ENCODE results near the gene MRGPRE. TPM values are rescaled to one million over a fixed set of nuclear protein-coding genes. Genes with fewer than 3 reads are reported as not detected.
A peak's percentile ranks its signal among the peaks of the same experiment; 100 is the strongest.
"Not testable (repeated sequence)": the region's sequence is repeated elsewhere in the genome, so short reads cannot be mapped to it uniquely, and the experiment has no call there.

Gene MRGPRE, protein sequence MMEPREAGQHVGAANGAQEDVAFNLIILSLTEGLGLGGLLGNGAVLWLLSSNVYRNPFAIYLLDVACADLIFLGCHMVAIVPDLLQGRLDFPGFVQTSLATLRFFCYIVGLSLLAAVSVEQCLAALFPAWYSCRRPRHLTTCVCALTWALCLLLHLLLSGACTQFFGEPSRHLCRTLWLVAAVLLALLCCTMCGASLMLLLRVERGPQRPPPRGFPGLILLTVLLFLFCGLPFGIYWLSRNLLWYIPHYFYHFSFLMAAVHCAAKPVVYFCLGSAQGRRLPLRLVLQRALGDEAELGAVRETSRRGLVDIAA
- not detected for polyA plus RNA-seq (ENCODE audit: insufficient read length)

DNA sequence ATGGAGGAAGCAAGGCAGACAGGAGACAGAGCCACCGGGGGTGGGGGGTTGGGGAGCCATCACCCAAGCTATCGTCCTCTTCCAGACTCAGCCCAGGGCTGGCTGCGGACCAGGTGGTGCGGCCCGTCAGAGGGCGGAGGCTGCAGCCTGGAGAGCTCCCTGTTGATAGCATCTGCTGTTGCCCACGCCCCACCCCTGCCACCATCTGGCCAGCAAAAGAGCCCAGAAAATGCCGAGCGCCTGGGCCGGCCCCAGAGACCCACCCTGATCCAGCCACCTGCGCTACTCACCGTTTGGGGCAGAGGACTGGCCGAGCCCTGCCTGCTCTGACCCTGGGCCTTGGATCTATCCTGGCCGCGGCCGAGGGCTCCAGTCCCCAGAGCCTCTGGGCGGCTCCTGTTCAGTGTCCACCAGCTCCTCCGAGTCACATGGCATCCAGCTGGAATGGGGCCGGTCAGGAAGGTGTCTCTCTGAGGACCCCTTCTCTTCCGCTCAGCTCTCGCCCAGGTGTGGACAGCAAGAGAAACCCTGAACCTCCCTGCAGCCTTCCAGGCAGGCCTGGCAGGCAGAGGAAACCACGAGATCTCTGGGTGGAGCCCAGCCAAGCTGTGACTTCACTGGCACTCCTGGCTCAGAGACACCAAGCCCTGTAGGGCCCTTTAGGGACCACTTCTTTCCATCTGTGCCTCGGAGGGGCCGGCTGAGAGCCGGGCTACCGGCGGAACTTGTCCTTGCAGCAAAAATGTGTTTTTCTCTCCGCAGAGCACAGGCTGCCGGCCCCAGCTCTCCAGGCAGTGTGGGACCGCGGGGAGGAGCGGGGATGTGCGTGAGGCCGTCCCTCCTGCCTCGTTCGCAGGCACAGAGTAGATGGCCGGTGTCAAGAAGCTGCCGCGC, at the start of gene MRGPRE:
Gene MRGPRE, minus strand, starts transcription at position 567 of the 894 bp plus-strand sequence. CDS start 3,618 bp downstream, outside the sequence.
- peak; percentile 22 for DNase-seq

DNA sequence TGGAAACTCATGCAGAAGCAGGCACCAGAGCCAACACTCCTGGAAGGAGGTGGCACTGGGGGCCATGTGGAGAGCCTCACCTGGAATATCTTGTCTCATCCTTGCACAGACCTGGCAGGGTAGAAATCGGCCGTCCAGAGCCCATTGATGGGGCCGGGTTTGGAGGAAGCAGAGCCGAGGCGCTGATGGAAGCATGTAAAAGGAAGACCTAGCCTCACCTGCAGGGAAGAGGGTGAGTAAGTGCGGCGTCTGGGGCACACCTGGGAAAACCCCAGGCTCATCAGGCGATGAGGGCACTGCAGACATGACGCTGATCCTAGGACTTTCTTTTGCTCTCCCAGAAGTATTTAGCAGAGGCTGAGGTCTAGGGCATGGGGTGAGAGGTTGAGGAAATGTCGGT, 48.9 kb upstream of the MRGPRE start:
- not testable (repeated sequence) for DNase-seq

DNA sequence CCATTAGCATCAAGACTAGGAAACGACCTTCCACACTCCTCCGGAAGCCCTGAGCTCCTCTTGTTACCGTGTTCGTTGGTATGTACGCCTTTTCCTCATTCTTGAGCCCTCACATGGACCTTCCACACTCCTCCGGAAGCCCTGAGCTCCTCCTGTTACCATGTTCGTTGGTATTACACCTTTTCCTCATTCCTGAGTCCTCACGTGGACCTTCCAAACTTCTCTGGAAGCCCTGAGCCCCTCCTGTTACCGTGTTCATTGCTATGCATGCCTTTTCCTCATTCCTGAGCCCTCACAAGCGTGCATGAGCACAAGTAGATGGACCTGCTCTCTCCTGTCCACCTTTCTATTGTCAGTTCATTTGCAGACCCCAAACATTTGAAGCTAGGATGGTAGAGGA, 48.4 kb upstream of the MRGPRE start:
- not testable (repeated sequence) for DNase-seq

DNA sequence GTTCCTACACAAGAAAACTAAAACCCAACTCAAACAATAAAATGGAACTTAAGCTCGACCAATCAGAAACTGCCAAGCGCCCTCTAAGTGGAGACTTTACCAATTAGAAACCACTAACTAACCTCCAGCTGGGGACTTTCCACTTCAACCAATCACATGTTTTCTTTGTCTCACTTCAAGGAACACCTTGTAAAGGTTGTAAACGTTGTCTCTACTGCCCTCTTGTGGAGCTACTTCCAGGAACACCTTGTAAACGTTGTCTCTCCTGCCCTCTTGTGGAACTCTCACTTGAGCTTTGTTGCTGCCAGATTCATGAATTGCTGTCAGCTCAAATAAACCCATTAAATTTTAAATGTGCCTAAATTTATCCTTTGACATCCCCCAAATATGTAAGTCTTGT, 46.7 kb upstream of the MRGPRE start:
- not testable (repeated sequence) for DNase-seq

DNA sequence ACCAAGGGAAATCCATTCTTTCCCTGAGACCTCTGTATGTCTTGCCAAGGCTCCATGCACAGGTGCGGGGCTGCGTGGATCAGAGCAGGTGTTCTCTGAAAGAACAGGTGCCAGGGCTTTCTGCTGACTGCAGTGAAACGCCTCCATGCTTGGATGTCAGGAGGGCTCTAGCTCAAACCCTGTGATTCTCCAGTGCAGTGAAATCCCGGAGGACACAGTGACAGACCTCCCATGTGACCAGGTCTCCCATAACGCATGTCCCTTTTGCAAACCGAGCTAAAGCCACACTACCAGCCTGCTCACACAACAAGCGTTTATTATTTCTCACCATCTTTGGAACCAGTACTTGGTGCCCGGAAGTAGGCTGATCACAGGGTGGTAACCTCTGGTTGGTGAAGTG, 41.4 kb upstream of the MRGPRE start:
- not testable (repeated sequence) for DNase-seq

DNA sequence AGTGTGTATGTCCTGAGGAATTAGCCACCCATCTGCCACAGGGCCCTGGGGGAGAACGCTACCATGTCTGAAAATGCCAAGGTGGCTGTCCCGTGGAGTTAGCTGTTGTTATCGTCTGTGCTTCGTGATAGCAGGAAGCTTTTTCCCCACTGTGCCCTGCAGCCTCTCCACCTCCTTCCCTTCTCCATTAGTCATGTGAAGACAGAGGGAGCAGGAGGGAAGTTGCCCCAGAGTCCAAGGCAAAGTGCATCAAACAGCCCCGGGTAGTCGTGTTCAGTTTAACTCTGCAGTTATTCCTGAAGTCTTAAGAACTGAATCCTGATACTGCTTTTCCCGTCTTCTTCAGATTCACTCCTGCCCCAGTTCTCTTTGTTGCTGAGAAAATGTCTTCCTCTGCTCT, 30.3 kb upstream of the MRGPRE start:
- DNase-seq: not testable (repeated sequence)

DNA sequence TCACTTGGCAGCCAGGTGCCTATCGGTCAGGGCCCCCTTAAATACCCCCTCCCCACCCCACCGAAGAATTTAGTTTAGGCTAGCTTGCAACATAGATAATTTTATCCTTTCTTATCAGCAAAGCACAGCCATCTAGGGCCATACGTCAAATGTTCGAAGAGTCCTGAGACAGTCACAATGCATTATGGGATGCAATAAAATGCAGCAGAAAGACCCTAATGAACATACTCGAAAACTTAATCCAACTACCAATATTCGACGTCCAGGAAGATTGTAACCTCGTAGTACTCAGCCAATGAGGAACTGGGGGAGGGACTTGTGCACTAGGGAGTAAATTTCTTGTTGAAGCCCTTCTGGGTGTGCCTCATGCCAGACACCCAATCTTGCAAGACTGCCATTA, 29.6 kb upstream of the MRGPRE start:
- not testable (repeated sequence) for DNase-seq

DNA sequence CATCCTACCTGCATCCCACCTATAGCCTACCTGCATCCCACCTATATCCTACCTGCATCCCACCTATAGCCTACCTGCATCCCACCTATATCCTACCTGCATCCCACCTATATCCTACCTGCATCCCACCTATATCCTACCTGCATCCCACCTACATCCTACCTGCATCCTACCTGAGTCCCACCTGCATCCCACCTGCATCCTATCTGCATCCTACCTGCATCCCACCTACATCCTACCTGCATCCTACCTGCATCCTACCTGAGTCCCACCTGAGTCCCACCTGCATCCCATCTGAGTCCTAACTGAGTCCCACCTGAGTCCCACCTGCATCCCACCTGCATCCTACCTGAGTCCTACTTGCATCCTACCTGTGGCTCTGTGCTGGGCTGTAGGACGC, 25.3 kb upstream of the MRGPRE start:
- DNase-seq: not testable (repeated sequence)

DNA sequence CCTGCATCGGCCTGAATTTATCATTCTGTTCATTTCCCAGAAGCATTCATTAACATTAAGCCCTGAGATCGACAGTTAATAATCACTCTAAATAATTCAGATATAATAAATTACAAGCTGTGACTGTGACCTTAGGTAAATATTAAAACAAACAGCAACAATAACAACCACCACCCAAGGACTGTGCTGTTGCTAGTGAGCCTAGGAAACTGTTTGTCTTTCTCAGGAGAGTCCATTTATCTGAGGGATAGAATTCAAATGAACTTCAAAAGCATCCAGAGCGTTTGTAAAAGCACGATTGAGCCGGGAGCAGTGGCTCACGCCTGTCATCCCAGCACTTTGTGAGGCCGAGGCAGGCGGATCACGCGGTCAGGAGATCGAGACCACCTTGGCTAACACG, 23.0 kb upstream of the MRGPRE start:
- not testable (repeated sequence) for DNase-seq

DNA sequence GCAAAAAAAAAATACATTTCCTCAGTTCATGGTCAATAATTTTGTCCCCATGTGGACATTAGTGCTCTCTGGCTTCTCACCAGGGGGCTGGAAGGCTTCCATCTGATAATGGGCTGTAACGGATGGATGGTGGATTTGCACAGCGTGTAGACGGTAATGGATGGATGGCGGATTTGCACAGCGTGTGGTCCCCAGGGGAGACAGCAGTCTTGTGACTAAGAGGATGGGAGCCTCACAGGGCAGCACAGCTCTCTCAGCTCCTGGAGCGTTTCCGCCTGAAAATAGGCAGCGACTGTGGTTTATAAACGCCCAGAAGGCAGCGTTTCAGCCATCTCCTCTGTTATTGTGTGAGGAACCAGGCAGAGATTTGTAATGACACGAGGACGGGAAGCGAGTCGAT, 22.6 kb upstream of the MRGPRE start:
- not testable (repeated sequence) for DNase-seq

DNA sequence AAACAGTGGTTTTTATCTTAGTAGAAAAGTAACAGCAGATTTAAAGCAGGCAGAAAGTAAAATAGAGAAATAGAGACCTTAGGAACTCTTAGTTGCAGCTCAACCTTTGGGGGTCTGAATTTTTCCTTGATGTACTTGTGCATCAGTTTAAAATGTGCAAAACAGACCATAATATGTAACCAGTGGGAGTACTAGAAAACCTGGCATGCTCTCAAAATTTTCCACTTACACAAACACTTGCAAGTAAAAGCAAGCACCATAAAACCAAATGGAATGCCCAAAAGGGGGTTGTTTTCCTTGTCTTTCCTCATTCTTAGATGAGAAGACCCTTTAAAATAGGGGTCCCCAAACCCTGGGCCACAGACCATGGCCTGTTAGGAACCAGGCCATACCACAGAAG, 12.9 kb upstream of the MRGPRE start:
- DNase-seq: no peak

DNA sequence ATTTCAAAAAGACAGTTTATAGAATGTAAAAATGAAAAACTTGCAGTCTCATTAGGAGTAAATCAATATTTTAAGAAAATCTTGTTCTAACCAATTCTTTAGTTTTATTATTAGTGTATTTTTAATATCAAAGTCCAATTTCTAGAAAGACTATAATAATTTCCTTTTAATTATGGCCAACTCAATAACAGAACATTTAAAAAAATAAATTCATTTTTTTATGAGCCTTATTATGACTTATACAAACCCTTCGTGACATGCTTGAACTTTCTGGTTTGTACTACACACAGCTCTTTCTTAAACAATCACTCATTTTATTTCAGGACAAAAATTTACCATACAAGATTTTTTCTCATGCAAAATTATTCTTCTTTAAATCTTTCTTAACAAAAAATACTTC, 11.7 kb upstream of the MRGPRE start:
- DNase-seq: no peak

DNA sequence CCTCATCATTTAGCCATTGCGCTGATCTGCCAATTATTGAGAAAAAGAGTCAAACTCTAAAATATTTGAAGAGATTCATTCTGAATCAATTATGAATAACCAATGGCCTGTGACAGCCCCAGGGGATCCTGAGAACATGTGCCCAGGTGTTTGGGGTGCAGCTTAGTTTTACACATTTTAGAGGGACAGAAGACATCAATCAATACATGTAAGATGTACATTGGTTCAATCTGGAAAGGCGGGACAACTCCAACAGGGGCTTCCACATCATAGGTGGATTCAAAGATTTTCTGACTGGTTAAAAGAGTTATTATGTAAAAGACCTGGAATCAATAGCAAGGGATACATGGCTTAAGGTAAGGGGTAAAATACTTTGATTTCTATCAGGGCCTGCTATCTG, 4.9 kb upstream of the MRGPRE start:
- DNase-seq: no peak

DNA sequence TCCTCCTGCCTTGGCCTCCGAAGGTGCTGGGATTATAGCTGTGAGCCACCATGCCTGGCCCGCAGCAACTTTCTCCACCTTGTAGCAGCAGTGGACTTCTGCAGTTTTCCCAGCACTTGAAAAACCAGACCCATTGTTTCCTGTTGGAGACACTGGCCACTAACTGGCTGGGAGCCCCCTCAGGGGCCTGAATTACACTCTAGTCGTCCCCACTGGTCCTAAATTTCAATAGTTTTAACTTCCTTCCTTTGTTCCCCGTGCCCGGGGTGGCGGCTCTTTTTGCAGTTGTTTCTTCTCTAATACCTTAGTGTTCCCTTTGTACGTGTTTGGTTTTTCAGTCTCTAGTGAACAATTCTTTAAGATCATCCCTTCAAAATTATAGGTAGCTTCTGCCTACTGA, 2.6 kb upstream of the MRGPRE start:
- no peak for DNase-seq

DNA sequence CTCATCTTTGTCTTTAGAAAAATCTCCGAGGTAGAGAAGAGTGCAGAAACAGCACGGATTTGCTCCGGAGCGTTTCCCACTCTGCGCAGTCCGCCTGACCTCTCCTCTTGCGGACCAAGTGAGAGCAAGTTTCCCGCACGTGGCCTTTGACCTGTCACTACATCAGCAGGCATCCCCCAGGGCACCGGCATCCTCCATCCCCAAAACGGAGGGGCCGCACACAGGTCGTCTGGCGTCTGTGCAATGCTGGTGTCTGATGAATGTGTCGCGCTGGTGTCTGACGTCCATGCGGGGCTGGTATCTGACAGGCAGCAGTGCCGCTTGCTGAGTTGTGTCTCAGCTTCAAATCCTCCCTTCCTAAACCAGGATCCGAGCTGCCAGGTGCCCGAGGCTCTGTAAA, 739 bp upstream of the MRGPRE start:
- no peak for DNase-seq

DNA sequence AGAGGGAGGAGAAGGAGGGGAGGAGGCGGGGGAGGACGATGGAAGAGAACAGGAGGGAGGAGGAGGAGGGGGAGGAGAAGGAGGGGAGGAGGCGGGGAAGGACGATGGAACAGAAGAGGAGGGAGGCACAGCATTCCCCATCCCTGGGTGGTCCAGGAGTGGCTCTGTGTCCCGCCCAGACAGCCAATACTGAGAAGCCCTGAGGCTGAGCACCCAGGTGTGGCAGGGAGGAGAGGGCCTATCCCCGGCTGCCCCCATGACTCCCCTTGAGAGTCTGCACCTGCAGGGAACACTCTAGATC, 717 bp downstream of the MRGPRE start:
- DNase-seq: no peak

DNA sequence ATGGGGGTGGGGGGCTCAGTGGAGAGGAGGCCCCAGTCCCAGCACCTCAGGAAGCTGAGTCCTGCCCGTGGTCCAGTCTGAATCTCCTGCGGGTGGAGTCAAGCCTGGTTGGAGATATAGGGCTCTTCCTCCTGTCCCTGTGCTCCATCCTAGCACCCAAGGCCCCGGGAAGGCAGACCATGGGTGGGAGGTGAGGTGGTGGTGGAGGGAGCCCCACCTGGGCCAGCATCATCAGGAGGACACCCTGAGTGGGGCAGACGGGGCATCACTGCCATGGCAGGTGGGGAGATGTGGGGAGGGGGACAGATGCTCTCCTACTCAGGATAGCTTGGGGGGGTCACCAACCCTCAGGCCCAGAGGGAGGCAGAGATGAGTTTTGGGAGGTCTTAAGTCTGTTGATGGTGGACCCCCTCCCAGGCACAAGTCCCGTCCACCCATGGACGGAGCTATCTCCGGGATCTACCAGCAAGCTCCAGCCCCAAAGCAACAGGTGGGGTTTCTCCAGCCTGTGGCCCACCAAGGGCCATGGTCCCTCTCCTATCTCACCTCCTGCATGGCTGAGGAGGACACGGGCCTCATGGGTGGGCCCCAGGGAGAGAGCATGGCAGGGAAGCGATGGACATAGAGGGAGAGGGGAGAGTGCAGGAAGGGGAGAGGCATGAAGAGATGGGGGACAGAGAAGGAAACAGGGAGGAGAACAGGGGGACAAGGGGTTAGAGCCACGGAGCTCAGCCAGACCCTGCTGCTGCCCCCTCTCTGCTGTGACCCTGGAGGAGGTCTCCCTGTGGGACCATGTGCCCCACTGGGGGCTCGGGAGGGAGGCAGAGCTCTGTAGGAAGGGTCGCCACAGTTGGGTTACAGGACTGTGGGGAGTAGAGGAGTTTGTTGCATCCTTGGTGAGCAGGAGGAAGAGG, 1.3 kb downstream of the MRGPRE start:
- DNase-seq: no peak

DNA sequence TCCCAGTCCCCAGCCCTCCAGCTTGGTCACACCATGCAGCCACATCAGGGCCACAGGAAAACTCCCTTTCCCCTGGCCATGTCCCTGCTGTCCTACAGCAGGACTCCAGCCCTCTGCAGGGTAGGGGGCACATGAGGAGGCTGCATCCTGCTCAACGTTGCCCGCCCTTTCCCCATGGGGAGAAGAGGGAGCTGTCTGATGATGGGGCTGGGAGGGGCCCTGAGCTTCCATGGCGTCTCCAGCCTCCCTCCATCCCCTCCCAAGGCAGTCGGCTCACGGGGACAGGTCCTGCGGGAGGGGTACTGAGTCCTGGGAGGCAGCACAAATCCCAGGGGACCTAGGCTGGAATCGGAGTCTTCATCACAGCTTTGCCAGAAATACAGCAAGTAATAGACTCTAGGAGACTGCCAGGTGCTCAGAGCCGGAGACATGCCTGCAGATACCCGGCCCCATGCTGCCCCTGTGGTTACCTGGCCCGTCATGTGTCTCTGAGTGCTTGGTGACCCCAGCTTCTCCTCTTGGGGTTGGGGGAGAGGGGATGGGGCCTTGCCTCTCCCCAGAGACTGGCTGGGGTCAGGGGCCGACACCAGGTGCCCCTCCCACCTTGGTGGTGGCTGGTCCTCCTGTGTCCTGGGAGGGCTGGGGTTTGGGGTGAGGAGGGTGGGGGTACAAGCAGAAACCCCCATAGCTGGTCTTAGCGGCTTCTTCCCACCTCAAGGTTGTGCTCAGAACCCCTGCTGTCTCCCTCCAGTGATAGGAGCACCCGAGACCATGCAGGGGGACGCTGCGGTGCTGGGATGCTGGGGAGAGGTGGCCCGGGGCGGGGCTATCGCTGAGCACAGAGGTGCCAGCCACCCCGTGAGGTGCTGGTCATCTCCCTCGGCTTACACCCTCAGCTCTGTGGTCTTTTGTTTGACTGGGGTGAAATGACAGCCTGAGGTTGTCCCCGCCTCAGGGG, 2.3 kb downstream of the MRGPRE start:
- DNase-seq: no peak

DNA sequence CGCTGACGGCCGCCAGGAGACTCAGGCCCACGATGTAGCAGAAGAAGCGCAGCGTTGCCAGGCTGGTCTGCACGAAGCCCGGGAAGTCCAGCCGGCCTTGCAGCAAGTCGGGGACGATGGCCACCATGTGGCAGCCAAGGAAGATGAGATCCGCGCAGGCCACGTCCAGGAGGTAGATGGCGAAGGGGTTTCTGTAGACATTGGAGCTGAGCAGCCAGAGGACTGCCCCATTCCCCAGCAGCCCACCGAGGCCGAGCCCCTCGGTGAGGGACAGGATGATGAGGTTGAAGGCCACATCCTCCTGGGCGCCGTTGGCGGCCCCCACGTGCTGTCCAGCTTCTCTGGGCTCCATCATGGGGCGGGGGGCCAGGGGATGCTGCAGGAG, 3.8 kb downstream of the MRGPRE start:
- no peak for DNase-seq

DNA sequence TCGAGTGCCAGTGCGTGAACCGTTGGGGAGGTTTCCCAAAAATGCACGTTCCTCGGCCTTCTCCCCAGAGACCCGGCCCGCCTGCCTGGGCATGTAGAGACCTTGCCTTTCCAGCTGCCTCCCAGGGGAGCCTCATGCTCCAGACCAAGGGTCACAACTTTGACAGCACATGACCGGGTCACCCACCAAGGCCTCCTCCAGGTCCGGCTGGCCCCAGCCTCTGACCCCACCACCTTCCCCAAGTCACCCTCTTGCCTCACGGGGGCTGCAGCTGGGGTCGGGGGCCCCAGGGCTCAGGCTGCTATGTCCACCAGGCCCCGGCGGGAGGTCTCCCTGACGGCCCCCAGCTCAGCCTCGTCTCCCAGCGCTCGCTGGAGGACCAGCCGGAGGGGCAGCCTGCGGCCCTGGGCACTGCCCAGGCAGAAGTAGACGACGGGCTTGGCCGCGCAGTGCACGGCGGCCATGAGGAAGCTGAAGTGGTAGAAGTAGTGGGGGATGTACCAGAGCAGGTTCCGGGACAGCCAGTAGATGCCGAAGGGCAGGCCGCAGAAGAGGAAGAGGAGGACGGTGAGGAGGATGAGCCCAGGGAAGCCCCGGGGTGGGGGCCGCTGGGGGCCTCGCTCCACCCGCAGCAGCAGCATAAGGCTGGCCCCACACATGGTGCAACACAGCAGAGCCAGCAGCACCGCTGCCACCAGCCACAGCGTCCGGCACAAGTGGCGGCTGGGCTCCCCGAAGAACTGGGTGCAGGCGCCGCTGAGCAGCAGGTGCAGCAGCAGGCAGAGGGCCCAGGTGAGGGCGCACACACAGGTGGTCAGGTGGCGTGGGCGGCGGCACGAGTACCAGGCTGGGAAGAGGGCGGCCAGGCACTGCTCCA, 4.4 kb downstream of the MRGPRE start:
- DNase-seq: no peak

Data from hindlimb muscle (tissue), 1 donor.